CD4-positive, alpha-beta T cell treated with Interleukin-17A for 1 hour (primary cell): ENCODE data around the gene HOXD13.

Experiments used
- DNase-seq: peaks from one replicate; pipeline ENCODE4 v3.0.0-alpha.2; 2020

The HOXD13 gene

DNA sequence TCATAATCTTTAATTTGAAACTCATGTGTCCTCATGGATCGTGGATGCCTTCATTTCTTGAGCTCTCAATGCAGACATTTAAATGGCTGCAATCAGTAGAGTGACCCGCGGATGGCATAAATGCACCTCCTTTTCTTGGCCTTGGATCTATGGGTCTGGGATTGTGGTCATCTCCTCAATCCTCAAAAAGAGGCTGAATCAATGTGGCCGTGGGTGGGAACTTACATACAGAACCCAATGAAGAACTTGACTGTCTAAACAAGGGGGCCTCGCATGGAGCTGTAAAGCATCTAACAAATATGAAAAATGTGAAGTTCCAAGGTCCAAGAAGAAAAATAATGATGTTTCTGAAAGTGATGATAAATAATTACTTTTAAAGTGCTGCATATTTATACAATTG, 2.9 kb downstream of the HOXD13 start:
- no peak for DNase-seq

DNA sequence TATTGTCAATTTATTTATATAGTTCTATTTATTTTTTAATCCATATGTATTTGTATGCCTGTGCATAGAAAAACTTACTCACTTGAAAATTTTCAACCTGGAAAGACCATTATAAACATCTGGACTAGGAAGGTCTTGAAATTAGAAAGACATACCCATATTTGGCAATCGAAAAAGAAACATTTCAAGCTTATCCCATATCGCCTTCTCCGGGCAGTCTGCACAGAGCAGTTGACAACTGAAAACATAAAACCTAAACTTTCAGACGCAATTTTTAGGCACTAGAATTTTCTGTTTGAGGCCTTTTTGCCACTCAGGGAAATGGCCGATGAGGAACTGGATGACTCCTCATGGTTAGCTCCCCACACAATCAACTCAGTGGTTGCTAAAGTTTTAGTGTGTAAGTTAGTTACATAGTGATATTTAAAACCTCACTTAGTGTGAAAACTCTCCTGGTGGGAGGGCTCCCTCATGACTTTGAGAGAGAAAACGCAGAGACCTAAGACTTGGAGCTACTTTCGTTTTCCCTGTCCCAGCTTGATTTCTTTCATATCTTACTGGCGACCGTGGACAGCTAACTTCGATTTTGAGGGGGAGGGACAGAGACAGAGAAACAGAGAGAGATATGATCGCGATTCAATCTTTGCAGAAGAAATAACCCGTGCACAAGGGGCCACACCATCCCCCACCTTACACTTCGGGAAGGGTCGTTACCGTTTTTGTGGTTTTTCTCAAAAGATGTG, 3.9 kb downstream of the HOXD13 start:
- DNase-seq, result no peak

DNA sequence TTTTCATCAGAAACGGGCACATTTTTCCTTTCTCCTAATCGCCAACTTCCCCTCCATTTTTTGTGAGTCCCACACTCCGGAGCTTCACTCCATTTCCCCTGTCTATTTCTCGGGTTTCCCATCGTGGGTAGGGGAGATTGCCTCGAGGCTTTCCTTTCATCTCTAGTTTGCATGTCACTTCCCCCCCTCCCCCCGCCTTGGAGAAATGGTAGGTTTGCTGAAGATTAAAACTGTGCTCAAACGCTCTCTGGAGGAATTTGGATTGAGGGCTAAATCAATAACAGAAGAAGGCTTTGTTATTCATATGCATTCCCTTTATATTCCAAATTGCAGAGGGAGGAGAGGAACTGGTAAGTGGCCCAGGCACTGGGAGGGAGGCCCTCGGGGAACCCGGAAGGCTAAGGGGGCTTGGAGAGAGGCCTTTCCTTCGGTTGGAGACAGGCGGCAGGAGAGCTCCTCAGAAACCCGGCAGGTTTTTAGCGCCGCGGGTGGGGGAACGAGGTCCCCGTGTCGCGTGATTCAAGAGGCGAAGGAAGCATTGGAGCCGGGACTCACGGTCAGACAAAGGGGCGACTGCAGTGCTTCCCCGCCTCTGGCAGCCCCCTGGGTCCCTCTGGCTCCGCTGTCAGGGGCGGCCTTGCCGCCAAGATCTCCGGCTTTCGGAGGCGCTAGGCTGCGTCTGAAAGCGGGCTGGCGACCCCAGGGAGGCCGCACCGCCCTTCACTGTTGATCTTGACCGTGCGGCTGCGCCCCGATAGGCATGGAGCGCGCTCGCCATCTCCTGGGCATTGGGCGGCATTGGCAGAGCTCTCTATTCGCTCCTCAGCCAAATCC, 4.7 kb downstream of the HOXD13 start:
- peak; percentile 62 for DNase-seq

DNA sequence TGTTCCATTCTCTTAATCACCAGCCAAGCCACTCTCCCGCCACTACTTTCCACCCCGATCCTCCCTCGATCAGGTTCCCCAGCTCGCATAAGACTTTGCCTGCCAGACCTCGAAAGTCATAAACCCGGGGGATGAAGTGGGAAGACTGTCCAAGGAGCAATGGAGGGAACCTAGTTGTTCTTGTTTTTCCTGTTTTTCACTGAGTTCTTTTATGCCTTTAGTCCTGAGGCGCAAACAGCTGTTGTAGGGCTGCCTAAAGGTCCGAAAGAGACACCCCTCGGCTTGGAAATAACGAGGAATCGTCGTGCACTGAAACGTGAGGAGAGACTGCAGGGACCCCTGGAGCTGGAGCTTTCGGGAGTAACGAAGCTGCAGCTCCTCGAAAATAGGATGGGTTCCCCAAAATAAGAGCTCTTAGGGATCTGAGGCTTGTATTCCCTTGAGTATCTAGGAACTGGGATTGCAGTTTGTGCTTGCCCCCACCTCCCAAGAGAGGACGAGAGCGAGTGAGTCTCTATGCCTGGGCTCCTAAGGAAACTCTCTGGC, 5.4 kb downstream of the HOXD13 start:
- DNase-seq, result no peak

DNA sequence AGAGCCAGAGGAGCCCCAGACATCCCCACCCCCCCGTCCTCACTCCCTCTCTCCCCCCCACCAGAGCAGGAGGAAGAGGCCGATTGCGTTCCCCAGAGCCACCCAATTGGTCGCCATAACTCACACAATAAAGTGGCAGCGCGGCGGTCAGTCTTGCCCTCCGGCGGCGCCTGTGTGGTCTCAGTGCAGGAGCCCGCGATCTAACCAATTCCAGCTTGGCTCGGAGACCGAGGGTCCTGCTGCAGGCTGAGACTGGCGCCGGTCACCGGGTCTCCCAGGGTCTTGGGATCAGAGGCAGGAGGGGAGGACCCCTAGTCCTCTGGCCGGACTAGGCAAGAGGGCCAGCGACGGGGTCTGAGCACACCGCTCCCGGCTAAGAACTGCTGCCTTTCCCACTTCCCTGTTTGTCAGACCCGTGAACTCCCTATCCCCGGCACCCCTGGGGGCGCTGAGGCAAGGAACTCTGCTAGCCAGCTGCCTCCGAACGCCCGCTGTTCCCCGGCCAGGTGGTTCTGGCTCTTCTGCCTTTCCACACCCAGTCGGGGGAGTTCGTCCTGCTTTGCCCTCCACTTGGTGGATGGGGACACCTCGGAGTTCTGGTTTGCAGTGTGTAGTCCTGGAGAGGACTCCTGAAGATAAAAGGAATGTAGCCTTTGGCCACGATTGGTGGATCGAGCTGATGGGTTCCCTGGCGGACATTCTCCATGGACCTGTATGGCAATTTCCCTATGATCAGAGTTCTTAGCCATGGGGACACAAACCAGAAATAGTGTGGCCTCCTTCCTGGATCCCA, 6.0 kb downstream of the HOXD13 start:
- no peak for DNase-seq

DNA sequence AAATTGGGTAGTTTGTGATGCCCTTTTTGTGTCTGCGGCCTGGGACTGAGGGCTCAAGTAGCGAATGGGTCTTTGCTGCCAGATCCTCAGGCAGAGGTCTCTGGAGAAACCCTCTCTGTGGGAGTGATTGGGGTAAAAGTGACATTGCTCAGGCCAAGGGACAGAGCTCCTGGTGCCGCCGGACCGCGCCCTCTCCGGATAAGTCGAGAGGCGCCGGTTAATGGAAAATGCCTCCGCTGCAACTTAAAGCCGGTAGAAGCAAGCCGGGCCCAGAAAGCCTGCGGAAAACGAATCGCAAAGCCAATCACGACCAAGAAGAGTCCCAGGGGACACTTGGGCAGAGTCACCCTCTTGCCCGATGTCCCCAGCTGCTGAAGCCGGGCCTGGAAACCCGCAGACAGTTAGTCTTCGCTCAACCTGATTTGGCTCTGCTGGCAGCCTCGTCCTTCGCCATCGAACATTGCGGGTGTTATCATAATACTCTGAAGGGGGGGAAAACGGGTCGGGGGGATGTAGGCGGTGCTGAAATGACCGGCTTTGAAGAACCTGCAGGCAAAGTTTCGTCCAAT, 6.7 kb downstream of the HOXD13 start:
- no peak for DNase-seq

DNA sequence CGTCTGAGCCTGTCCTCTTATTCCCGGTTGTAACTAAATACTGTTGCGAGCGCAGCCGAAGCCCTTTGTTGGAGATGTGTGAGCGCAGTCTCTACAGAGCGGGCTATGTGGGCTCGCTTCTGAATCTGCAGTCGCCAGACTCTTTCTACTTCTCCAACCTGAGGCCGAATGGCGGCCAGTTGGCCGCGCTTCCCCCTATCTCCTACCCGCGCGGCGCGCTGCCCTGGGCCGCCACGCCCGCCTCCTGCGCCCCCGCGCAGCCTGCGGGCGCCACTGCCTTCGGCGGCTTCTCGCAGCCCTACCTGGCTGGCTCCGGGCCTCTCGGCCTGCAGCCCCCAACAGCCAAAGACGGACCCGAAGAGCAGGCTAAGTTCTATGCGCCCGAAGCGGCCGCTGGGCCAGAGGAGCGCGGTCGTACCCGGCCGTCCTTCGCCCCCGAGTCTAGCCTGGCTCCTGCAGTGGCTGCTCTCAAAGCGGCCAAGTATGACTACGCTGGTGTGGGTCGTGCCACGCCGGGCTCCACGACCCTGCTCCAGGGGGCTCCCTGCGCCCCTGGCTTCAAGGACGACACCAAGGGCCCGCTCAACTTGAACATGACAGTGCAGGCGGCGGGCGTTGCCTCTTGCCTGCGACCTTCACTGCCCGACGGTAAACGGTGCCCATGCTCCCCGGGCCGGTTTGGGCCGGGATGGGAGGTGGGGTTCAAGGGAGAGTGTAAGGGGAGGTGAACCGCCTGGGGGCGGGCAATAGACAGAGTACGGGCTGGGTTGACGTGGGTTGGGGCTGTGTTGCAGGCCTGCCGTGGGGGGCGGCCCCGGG, 7.4 kb downstream of the HOXD13 start, which contains the start of gene HOXD12:
Gene HOXD12, plus strand, starts transcription at position 68 of the 819 bp plus-strand sequence. Its CDS starts 7 bp downstream, at position 75.
- no peak for DNase-seq

DNA sequence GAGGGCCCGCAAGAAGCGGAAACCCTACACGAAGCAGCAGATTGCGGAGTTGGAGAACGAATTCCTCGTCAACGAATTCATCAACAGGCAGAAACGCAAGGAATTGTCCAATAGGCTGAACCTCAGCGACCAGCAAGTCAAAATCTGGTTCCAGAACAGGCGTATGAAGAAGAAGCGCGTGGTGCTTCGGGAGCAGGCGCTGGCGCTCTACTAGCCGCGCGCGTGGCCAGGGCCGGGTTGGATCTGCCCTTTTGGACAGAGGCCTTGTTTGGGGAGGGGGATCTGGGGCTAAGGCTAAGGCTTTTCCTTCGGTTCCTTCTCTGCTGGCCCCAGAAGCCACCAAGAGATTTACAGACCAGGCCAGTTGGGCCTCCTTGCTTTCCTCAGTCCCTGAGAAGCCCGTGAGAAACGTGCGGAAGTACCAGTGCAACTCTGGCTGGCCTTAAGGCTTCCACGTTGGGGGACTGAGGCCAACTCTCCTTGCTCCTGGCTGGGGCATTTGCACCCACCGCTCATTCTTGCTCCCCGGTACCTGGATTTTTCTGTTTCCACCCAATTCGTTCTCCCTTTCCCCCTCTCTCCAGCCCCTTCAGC, 8.1 kb downstream of the HOXD13 start:
- DNase-seq, result no peak

DNA sequence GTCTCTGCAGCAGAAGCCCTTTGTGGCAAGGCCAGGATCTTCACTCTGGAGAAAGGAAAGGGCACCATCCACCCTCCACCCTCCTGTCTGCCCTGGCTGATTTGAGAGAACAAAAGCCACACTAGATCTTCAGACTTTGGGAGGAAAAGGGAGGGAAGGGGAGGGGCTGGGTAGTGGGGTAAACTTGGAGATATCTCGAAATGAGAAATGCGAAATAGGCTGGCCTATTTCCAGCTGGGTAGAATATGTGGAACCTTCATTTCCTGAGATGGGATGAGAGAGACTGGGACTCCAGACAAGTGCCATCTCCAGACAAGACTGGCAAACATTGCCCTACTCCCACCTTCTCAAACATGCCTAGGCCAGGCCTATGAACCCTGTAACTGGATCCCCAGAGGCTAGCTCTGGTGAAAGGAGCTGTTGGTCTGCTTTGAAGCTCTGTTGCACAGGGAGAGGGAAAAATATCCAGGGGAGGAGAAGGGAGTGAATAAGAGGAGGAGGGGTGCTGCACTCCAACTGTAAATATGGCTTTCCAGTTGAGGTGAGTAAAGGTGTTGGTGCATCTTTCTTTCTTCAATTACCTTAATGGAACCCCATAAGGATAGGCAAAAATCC, 8.8 kb downstream of the HOXD13 start:
- no peak for DNase-seq

DNA sequence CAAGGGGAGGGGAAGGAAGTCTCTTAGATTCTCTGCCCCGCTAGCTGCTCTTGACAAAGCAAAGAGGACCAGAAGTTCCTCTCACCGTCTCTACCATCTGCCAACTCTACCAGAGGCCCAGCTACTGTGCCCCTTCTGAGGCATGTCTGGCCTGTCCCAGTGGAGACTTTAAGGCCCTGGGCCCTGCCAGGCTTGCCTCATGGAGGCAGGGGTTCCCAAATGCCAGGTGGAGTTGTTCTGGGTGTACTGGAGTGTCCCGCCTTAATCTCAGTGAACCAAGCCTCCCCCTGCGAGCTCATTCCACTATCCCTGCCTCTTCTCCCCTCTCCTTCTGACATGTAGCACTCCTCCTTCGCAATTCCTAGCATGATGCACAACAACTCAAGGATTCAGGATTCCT, 9.3 kb downstream of the HOXD13 start:
- DNase-seq, result no peak

DNA sequence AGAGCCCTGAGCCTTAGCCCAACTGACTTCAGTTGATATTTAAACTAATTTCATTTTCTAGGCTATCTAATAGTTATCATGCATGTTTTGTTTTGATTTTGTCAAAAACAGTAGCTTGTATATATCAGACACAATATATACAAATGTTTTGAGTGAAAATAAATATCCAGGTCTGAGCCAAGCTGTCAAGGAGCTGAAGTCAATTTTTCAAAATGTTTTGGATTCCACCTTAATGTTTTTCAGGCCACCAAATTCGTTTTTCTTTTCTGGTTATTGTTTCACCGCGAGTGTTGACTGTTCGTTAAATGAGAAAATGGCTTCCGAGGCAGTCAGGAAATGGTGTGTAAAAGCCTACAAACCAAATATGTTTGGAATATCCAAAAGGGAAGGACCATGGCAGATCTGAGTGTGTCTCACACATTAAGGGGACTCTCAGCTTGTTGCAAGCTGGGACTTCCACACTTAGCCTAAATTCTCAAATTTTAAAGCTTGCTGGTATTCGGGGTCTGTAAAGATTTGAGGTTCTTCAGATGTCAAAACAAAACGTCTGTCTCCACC, 9.9 kb downstream of the HOXD13 start:
- no peak for DNase-seq

DNA sequence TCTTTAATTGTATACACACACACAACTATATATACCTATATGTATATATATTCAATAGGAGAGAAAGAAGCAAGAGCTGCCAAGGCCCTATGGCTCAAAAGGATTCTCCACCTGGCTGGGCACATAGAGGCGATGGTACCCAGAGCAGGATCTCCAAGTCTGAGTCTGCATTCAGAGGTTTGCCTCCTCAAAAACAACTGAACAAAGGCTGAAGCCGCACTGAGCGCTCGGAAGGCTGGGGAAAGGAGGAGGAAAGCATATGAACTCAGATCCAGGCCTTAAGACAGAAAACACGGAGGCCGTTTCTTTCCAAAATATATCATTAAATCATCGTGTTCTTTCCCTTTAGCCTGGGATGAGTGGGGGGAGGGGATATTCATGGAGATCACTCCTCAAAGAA, 10.7 kb downstream of the HOXD13 start:
- no peak for DNase-seq

DNA sequence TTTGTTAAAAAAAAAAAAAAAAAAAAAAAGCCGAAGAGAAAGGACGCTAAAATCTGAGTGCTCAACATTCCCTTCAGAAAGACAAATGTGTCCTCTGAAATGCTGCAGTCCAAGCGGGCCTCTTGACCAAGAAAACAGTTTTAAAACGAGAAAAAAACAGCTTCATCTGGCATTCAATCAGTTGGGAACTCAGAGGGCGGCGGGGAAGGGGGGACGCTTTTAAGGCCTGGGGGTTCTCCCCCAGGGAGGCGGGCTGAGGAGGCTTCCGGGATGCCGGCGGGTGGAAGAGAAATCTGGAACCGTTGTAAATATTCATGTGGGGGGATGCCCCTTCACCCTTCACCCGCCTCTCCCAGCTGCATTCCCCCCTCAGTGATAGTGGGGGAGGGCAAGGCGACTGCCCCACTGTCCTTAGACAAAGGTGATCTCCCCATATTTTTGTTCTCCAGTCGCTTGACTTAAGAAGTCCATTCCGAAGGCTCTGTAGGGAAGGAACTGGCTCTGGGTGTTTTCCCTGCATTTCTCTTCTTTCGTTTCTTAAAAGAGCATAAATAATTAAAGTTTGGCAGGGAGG, 11.3 kb downstream of the HOXD13 start:
- DNase-seq, result no peak

DNA sequence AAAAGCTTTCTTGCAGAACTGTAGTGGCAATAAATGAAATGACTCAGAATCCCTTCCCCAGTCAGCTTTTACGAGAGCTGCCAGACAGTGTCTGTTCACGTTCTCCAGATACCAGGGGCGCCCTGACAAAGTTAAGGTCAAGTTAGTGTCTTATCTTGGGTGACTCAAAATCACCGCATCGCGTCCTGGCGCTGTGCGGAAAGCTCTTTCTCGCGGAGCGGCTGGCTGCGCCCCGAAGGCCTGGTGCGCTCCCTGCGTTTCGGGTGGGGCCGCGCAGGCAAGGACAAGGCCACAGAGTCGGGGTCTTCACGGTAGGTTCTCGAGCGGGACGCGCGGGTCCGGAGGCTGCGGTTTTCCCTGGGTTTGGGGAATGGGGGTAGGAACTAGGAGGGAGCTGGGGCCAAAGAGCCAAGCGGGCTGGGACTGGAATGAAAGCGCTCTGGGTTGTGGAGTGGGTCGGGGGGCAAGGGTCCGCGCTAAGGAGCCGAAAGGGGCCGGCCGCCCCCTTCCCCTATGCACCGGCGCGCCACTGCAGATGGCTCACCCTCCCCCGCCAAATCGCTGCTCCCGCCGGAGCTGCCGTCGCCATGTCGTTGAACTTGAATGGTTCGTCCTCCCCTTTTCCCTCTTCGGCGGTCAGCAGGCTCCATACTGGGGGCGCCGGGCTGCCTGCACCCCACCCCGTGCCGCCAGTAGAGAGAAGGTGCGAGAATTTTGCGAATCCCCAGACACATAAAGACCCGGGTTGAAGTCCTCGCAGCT, 12.0 kb downstream of the HOXD13 start:
- DNase-seq, result no peak

DNA sequence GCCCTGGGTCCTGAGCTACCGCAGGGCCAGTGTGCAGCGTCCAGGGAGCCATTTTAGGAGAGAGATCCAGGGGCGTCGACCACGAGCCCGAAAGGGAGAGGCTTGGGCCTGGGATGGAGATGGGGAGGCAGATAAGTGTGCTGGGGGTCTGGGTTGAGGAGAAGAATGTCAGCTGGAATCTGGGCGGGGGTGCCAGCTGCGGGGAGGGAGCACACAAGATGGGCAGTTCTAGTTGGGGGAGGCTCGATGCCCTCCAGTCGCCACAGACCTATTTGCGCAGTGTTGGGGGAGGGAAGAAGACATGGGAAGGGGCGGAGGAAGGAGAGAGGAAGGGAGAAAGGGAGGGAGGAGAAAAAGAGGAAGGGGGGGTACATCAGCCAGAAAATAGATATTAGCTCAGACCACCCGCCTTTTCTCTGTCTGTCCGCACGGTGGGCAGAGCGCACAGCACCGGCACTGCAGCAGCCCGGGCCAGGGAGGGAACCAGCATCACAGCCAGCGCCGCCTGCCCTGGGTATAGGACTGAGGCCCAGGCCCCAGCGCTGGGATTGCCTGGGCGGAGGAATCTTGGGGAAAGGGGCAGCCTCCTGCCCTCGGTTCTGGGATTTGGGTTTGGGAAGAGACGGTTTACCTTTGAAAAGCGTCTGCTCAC, 12.7 kb downstream of the HOXD13 start:
- DNase-seq, result no peak

DNA sequence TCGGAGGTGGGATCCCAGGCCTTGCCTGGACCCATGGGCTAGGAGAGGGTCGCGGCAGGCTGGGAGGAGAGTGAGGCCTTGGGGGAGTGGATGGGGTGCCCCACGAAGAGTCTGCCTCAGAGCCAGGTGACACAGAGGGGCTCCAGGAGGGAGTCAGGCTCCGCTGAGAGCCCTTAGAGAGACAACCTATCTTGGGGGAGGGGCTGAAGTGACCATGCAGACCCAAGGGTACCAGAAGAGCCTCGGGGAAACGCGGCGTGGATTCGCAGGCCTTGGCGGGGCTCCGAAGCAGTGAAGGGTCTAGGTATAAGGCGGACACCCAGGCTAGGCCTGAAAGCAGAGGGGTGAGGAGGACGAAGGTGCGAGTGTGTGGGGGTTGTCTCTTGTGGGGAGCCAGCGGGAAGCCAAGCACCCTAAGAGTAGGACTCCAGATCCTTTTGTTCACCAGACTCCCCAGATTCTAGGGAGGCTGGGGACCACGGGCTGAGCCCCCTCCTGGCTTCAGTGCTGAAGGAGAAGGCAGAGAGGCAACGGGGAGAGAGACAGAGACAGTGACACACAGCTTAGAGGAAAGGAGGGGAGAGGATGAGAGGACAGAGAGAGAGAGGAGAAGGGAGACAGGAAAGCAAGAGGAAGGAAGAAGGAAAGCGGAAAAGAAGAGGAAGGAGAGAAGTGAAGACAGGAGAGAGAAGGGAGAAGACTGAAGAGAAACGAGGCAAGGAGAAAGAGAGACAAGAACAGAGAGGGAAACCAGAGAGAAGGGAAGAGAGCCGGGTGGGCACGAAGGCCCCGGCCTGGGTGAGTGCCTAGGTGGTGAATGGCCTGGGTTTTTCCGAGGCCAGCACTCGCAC, 13.4 kb downstream of the HOXD13 start:
- no peak for DNase-seq

DNA sequence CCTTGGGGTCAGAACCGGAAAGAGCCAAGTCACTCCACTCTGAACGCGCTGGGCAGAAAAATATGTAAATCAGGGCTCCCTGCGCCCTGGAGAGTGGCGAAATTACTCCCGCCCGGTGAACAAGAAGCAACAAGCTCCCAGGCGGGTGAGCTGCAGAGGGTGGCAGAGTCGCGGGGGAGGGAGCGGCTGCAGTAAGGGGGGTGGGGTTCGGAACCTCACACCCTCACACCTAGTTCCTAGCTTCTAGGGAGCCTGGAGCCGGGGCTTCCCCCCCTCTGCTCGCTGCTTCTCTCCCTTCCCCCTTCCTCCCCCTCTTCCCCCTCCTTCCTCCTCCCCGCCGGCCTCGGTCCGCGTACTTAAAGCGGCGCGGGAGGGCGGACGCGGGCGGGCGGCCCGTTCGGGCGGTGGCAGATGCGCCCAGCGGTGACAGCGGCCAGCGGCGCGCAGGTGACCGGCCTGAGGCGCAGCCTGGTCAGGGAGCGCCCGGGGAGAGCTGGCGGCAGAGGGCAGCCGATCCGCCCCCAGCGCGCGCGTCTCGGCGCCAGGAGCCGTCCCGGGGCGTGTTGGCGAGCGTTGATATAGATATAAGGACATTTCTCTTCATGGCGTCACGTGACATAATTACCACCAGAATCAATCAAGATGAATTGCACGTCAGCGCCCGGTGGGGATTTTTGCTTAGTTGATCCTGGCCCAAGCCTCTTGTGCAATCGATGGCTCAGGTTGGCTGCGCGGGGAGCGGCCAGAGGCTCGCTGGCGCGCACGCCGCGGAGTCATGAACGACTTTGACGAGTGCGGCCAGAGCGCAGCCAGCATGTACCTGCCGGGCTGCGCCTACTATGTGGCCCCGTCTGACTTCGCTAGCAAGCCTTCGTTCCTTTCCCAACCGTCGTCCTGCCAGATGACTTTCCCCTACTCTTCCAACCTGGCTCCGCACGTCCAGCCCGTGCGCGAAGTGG, 14.3 kb downstream of the HOXD13 start, which contains the start of gene HOXD11:
Gene HOXD11, plus strand, starts transcription at position 700 of the 959 bp plus-strand sequence. Its CDS starts 76 bp downstream, at position 776.
- no peak for DNase-seq
